Adrenal gland (tissue), 5 donors: ENCODE results near the gene SLC25A42.

Experiments
- POLR2A ChIP-seq, 2 donors: fragments of 450-650 bp; IDR thresholded peaks; one replicate each; pipeline ENCODE4 v1.6.1; 2017; ENCODE audit warnings: antibody characterized with exemption in 2 of 2, mild to moderate bottlenecking in 2 of 2, moderate library complexity in 1 of 2
- TF ChIP-seq, protein P1 (sequence below), 6 experiments: fragments of 450-650 bp in 4 of 6; fragments of 200-600 bp in 2 of 6; sonication (generic) in 1 of 6; IDR thresholded peaks; 1 replicate in 5 of 6; 2 replicates in 1 of 6; pipeline versions ENCODE4 v1.5.1 to v1.8.0; 2016 to 2021; ENCODE audit warnings: antibody characterized with exemption in 6 of 6, mild to moderate bottlenecking in 2 of 6, moderate library complexity in 1 of 6
- donor health status: DM: no; HTN: no; CAD: no.

- TF ChIP-seq, protein P1, sequence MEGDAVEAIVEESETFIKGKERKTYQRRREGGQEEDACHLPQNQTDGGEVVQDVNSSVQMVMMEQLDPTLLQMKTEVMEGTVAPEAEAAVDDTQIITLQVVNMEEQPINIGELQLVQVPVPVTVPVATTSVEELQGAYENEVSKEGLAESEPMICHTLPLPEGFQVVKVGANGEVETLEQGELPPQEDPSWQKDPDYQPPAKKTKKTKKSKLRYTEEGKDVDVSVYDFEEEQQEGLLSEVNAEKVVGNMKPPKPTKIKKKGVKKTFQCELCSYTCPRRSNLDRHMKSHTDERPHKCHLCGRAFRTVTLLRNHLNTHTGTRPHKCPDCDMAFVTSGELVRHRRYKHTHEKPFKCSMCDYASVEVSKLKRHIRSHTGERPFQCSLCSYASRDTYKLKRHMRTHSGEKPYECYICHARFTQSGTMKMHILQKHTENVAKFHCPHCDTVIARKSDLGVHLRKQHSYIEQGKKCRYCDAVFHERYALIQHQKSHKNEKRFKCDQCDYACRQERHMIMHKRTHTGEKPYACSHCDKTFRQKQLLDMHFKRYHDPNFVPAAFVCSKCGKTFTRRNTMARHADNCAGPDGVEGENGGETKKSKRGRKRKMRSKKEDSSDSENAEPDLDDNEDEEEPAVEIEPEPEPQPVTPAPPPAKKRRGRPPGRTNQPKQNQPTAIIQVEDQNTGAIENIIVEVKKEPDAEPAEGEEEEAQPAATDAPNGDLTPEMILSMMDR (IDR thresholded peaks at IDR 0.05), result no peak
- no peak for TF ChIP-seq POLR2A (IDR thresholded peaks at IDR 0.05)
These were observed 87.6 kb downstream of the SLC25A42 start for GRCh38 chr19:19151418-19151817.
